ENCODE data around the gene YIPF5. TPM values are rescaled to one million over a fixed set of nuclear protein-coding genes. Genes with fewer than 3 reads are reported as not detected.

YIPF5 gene
- total RNA-seq, 1 donor from 2014 or later = 18.2 TPM

GRCh38 chr5:144130306-144130705, 40.2 kb downstream of the YIPF5 start:
- Histone ChIP-seq H3K36me3 (no peaks in the 10 kb centered on the region), H3K4me1 (no peaks in the 10 kb centered on the region), H3K4me3 (no peak overlapping the region), H3K9me3 (no peaks in the 10 kb centered on the region), H3K27me3 (no peaks in the 10 kb centered on the region), H3K27ac (no peak overlapping the region)
- DNase-seq (ENCODE audit: extremely low spot score in 2 of 2) = no peak
- TF ChIP-seq CTCF (IDR thresholded peaks at IDR 0.05) (no peak), POLR2AphosphoS5 (IDR thresholded peaks at IDR 0.05; ENCODE audit: insufficient read depth in 1 of 2, low read depth in 1 of 2) (no peak), POLR2A (IDR thresholded peaks at IDR 0.05) (no peak)
- intact Hi-C loops (cut with DNase I) = no loop called here

GRCh38 chr5:144128844-144129243, 41.6 kb downstream of the YIPF5 start:
- DNase-seq (ENCODE audit: extremely low spot score in 2 of 2) = no peak
- Histone ChIP-seq H3K4me3 (no peak overlapping the region), H3K9me3 (no peaks in the 10 kb centered on the region), H3K27me3 (no peaks in the 10 kb centered on the region), H3K4me1 (no peaks in the 10 kb centered on the region), H3K27ac (no peak overlapping the region), H3K36me3 (no peaks in the 10 kb centered on the region)
- intact Hi-C loops (cut with DNase I) = no loop called here
- no peak for TF ChIP-seq POLR2A (IDR thresholded peaks at IDR 0.05)
- TF ChIP-seq POLR2AphosphoS5 (IDR thresholded peaks at IDR 0.05; ENCODE audit: insufficient read depth in 1 of 2, low read depth in 1 of 2) = no peak
- no peak for TF ChIP-seq CTCF (IDR thresholded peaks at IDR 0.05)

GRCh38 chr5:144126707-144127106, 43.8 kb downstream of the YIPF5 start:
- Histone ChIP-seq H3K27me3 (no peaks in the 10 kb centered on the region), H3K4me1 (no peaks in the 10 kb centered on the region), H3K36me3 (no peaks in the 10 kb centered on the region), H3K27ac (no peak overlapping the region), H3K4me3 (no peak overlapping the region), H3K9me3 (no peaks in the 10 kb centered on the region)
- intact Hi-C loops (cut with DNase I) = no loop called here
- DNase-seq (ENCODE audit: extremely low spot score in 2 of 2) = no peak
- TF ChIP-seq CTCF (IDR thresholded peaks at IDR 0.05) = no peak
- no peak for TF ChIP-seq POLR2AphosphoS5 (IDR thresholded peaks at IDR 0.05; ENCODE audit: insufficient read depth in 1 of 2, low read depth in 1 of 2)
- TF ChIP-seq POLR2A (IDR thresholded peaks at IDR 0.05) = no peak

- DNase-seq (ENCODE audit: extremely low spot score in 2 of 2) = no peak
- no peaks in the 10 kb centered on the region for H3K9me3 ChIP-seq
- H3K36me3 ChIP-seq = no peaks in the 10 kb centered on the region
- no peaks in the 10 kb centered on the region for H3K4me1 ChIP-seq
- TF ChIP-seq POLR2A (IDR thresholded peaks at IDR 0.05) (no peak), POLR2AphosphoS5 (IDR thresholded peaks at IDR 0.05; ENCODE audit: insufficient read depth in 1 of 2, low read depth in 1 of 2) (no peak), CTCF (IDR thresholded peaks at IDR 0.05) (no peak)
- no peak overlapping the region for H3K4me3 ChIP-seq
- H3K27ac ChIP-seq = no peak overlapping the region
- no peaks in the 10 kb centered on the region for H3K27me3 ChIP-seq
- intact Hi-C loops (cut with DNase I) = no loop called here
These were observed 45.2 kb downstream of the YIPF5 start for GRCh38 chr5:144125163-144125726.

- H3K27ac ChIP-seq = no peak overlapping the region
- intact Hi-C loops (cut with DNase I) = no loop called here
These were observed 47.8 kb downstream of the YIPF5 start for GRCh38 chr5:144122641-144123040.

More at GRCh38 chr5:144122641-144123040, 47.8 kb downstream of the YIPF5 start:
- Histone ChIP-seq H3K36me3 (no peaks in the 10 kb centered on the region), H3K4me1 (no peaks in the 10 kb centered on the region), H3K9me3 (no peaks in the 10 kb centered on the region), H3K4me3 (no peak overlapping the region), H3K27me3 (no peaks in the 10 kb centered on the region)
- TF ChIP-seq POLR2A (IDR thresholded peaks at IDR 0.05) (no peak), POLR2AphosphoS5 (IDR thresholded peaks at IDR 0.05; ENCODE audit: insufficient read depth in 1 of 2, low read depth in 1 of 2) (no peak), CTCF (IDR thresholded peaks at IDR 0.05) (no peak)
- no peak for DNase-seq (ENCODE audit: extremely low spot score in 2 of 2)

All from vagina (tissue), 2 donors.